HepG2 (cell line): ENCODE measurements around the gene NDRG2. TPM values are rescaled to one million over a fixed set of nuclear protein-coding genes. Genes with fewer than 3 reads are reported as not detected.

ENCODE experiments used
- ATAC-seq: fragments of 200-7000 bp; cut with Tn5 transposase; 3 replicates; pipeline ENCODE4 v1.9.1; 2020; ENCODE audit warnings: mild to moderate bottlenecking, moderate library complexity
- BruUV-seq: library from RNA; stranded (reverse); fragments of 400-500 nt; replicated peaks from 2 replicates; lab custom pipeline; 2021; lab: Mats Ljungman, UMichigan
- CTCF ChIA-PET: fragments of 300-600 bp; formaldehyde crosslinking; extraction: SDS; loops from one replicate; lab custom pipeline; 2021; ENCODE audit warnings: low total read pairs, inconsistent platforms, low intra/inter-chr PET ratio; lab: Yijun Ruan, JAX
- POLR2A ChIA-PET: fragments of 350-600 bp; sonication (Branson Sonifier 250); formaldehyde crosslinking; loops from one replicate; lab custom pipeline; 2020; ENCODE audit warnings: antibody characterized with exemption, inconsistent platforms; lab: Yijun Ruan, JAX
- DNase-seq: peaks from one replicate; pipeline ENCODE4 v3.0.0-alpha.2; 2015; ENCODE audit warnings: low spot score
- FAIRE-seq: peaks from 3 replicates; lab custom pipeline; 2011; peaks lifted over from hg19 to GRCh38; lab: Jason Lieb, UNC
- H2AFZ ChIP-seq: one replicate; pipeline ENCODE4 v1.6.1; 2011; ENCODE audit warnings: low read length, inconsistent platforms
- H3K27ac ChIP-seq: fragments of 300-600 bp; 3 replicates; pipeline ENCODE4 v1.8.0; 2011; ENCODE audit warnings: mixed run types, mild to moderate bottlenecking, mixed read lengths, low read length, inconsistent platforms; ENCODE audit not compliant: insufficient read depth; ENCODE audit errors: extremely low read length
- H3K27me3 ChIP-seq, 2 experiments: fragments of 200-600 bp in 1 of 2; 2 replicates in 1 of 2; 3 replicates in 1 of 2; pipeline versions ENCODE4 v1.6.0 to v1.8.0; 2011; ENCODE audit warnings: low read length in 2 of 2, mild to moderate bottlenecking in 2 of 2, moderate library complexity in 2 of 2, inconsistent platforms in 1 of 2; ENCODE audit not compliant: insufficient read depth in 2 of 2, control insufficient read depth in 1 of 2
- H3K36me3 ChIP-seq, 2 experiments: fragments of 200-600 bp in 1 of 2; replicated peaks in 1 of 2; 2 replicates in 1 of 2; 3 replicates in 1 of 2; pipeline versions ENCODE4 v1.5.1 to v1.8.0; 2011; ENCODE audit warnings: low read length in 2 of 2, inconsistent platforms in 1 of 2; ENCODE audit not compliant: insufficient read depth in 2 of 2, control insufficient read depth in 1 of 2
- H3K4me1 ChIP-seq: 2 replicates; pipeline ENCODE4 v1.5.1; 2012; ENCODE audit warnings: low read length, inconsistent platforms; ENCODE audit not compliant: insufficient read depth
- H3K4me2 ChIP-seq: 2 replicates; pipeline ENCODE4 v1.6.0; 2011; ENCODE audit warnings: low read depth, low read length, inconsistent platforms
- H3K4me3 ChIP-seq, 3 experiments: fragments of 200-600 bp in 1 of 3; sonication (generic), shearing (Covaris generic) in 1 of 3; replicated peaks in 1 of 3; 2 replicates each; pipeline ENCODE4 v1.5.1; 2011 to 2016; ENCODE audit warnings: low read length in 3 of 3, inconsistent platforms in 2 of 3, low read depth in 2 of 3, mild to moderate bottlenecking in 2 of 3, control low read depth in 1 of 3, mixed read lengths in 1 of 3; ENCODE audit not compliant: insufficient read depth in 1 of 3
- H3K79me2 ChIP-seq: one replicate; pipeline ENCODE4 v1.6.1; 2011; ENCODE audit warnings: low read length, inconsistent platforms; ENCODE audit not compliant: insufficient read depth
- H3K9ac ChIP-seq: 2 replicates; pipeline ENCODE4 v1.6.0; 2011; ENCODE audit warnings: mild to moderate bottlenecking, low read depth, low read length, inconsistent platforms; ENCODE audit not compliant: insufficient read depth
- H3K9me3 ChIP-seq: 2 replicates; pipeline ENCODE4 v1.5.1; 2012; ENCODE audit warnings: mild to moderate bottlenecking, low read length
- H4K20me1 ChIP-seq: 2 replicates; pipeline ENCODE4 v1.6.0; 2011; ENCODE audit warnings: inconsistent platforms, mild to moderate bottlenecking, low read length, moderate library complexity; ENCODE audit not compliant: insufficient read depth
- CEBPG ChIP-seq: IDR thresholded peaks from 2 replicates; pipeline ENCODE4 v1.6.1; 2016
- KMT2A ChIP-seq: sonication (generic); formaldehyde crosslinking; IDR thresholded peaks from 2 replicates; pipeline ENCODE4 v1.4.0; 2020; ENCODE audit warnings: missing genetic modification reagents
- MYC ChIP-seq: sonication (generic); formaldehyde crosslinking; IDR thresholded peaks from 2 replicates; pipeline ENCODE4 v1.9.0; 2021; ENCODE audit warnings: missing genetic modification reagents, borderline replicate concordance
- NFIC ChIP-seq: IDR thresholded peaks from 2 replicates; pipeline ENCODE4 v1.6.1; 2012; ENCODE audit warnings: mild to moderate bottlenecking, low read length, inconsistent platforms
- NFRKB ChIP-seq: fragments of 450-650 bp; IDR thresholded peaks from 2 replicates; pipeline ENCODE4 v1.6.1; 2017
- PATZ1 ChIP-seq: sonication (generic); formaldehyde crosslinking; IDR thresholded peaks from 2 replicates; pipeline ENCODE4 v1.4.0; 2020; ENCODE audit warnings: missing genetic modification reagents
- SAP130 ChIP-seq: IDR thresholded peaks from 2 replicates; pipeline ENCODE4 v1.6.1; 2016; ENCODE audit warnings: low read depth
- ZBTB20 ChIP-seq: sonication (generic); formaldehyde crosslinking; IDR thresholded peaks from 2 replicates; pipeline ENCODE4 v1.8.1; 2023; ENCODE audit warnings: missing genetic modification reagents, low read depth, mild to moderate bottlenecking, borderline replicate concordance
- ZBTB38 ChIP-seq: sonication (generic); formaldehyde crosslinking; IDR thresholded peaks from 2 replicates; pipeline ENCODE4 v1.5.1; 2020; ENCODE audit warnings: mild to moderate bottlenecking, missing genetic modification reagents
- ZNF709 ChIP-seq: sonication (generic); formaldehyde crosslinking; IDR thresholded peaks from 2 replicates; pipeline ENCODE4 v1.5.0; 2020; ENCODE audit warnings: mild to moderate bottlenecking, missing genetic modification reagents
- WGBS: methylation state at CpG from one replicate; pipeline ENCODE4 v1.1.6; 2017; ENCODE audit warnings: low lambda C conversion rate; 5-methylcytosine and 5-hydroxymethylcytosine counted together
- in situ Hi-C: cut with HindIII; loops from 2 replicates; pipeline ENCODE4 v1.10.0; 2017; ENCODE audit warnings: low pct_unique_long_range_greater_than_20kb; ENCODE audit not compliant: extremely low pct_ligation_motif_present
- intact Hi-C: fragments of 100-400 bp; cut with micrococcal nuclease; formaldehyde crosslinking; loops from one replicate; pipeline ENCODE4 v1.10.0; 2022; ENCODE audit not compliant: unreplicated experiment
- polyA plus RNA-seq, 8 experiments: library from polyadenylated mRNA; depleted of rRNA in 3 of 8; stranded (reverse) in 7 of 8; unstranded in 1 of 8; fragments of >200 nt; fragmentation: Illumina TruSeq in 4 of 8; extraction: Trizol in 4 of 8; gene quantifications; 2 replicates each; pipeline versions ENCODE4 v1.2.1 to v1.2.3, GENCODE V29; 2011 to 2016; ENCODE audit warnings: low read depth in 4 of 8, missing spikeins in 1 of 8, mixed read lengths in 1 of 8; ENCODE audit not compliant: insufficient read depth in 1 of 8
- total RNA-seq, 5 experiments: library from RNA; depleted of rRNA; stranded (reverse); fragments of >200 nt; fragmentation: Illumina TruSeq; extraction: Trizol; gene quantifications; 2 replicates each; pipeline ENCODE4 v1.2.3, GENCODE V29; 2016; ENCODE audit warnings: low read depth in 1 of 5
- TF ChIP-seq, protein P1 (sequence below): sonication (generic); formaldehyde crosslinking; IDR thresholded peaks from 2 replicates; pipeline ENCODE4 v1.4.0; 2020; ENCODE audit warnings: missing genetic modification reagents, borderline replicate concordance
- TF ChIP-seq, protein P2 (sequence below): sonication (generic); formaldehyde crosslinking; IDR thresholded peaks from 2 replicates; pipeline ENCODE4 v1.4.0; 2020; ENCODE audit warnings: missing genetic modification reagents; ENCODE audit errors: not compliant biosample characterization
- TF ChIP-seq, protein P3 (sequence below): sonication (generic); formaldehyde crosslinking; IDR thresholded peaks from 2 replicates; pipeline ENCODE4 v1.8.0; 2022; ENCODE audit warnings: missing genetic modification reagents, mild to moderate bottlenecking, moderate library complexity, borderline replicate concordance
- TF ChIP-seq, protein P4 (sequence below): sonication (generic); formaldehyde crosslinking; conservative IDR thresholded peaks from 2 replicates; pipeline ENCODE4 v1.5.0; 2020; ENCODE audit warnings: missing genetic modification reagents

Gene NDRG2
- total and polyA plus RNA-seq, 2 of the 13 experiments (the other 11 are each of a cell fraction or from before 2014, with no cell fraction given) = 27.2 to 189 TPM

DNA sequence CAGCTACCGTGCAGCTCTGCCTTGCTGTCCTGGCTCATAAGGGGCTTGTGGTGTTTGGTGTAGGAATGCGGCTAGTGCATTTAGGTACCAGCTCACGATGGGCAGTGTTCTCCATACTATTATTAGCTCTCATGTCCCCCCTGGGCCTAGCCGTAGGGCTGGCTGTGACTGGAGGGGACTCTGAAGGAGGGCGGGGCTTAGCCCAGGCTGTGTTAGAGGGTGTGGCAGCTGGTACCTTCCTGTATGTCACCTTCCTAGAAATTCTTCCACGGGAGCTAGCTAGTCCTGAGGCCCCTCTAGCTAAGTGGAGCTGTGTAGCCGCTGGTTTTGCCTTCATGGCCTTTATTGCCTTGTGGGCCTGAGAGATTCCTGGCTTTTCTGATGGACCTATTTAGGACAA lies 23.6 kb downstream of the NDRG2 start:
- 0 out of 5 replicates have a peak, but pooled peaks cover 0 to 3% of the 10 kb centered on the region in 2 experiments for H3K27me3 ChIP-seq
- ChIA-PET CTCF (no interaction called here), POLR2A (no interaction called here)
- BruUV-seq = no TSS peak
- H4K20me1 ChIP-seq = no peaks in the 10 kb centered on the region
- peaks cover 24% of the 10 kb centered on the region for H3K4me1 ChIP-seq
- FAIRE-seq = no peak
- no peaks in the 10 kb centered on the region for H3K9me3 ChIP-seq
- H2AFZ ChIP-seq = no peak overlapping the region
- TF ChIP-seq, protein P1, sequence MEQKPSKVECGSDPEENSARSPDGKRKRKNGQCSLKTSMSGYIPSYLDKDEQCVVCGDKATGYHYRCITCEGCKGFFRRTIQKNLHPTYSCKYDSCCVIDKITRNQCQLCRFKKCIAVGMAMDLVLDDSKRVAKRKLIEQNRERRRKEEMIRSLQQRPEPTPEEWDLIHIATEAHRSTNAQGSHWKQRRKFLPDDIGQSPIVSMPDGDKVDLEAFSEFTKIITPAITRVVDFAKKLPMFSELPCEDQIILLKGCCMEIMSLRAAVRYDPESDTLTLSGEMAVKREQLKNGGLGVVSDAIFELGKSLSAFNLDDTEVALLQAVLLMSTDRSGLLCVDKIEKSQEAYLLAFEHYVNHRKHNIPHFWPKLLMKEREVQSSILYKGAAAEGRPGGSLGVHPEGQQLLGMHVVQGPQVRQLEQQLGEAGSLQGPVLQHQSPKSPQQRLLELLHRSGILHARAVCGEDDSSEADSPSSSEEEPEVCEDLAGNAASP (CRISPR knock-in tag) = no peak
- TF ChIP-seq ZBTB38 (CRISPR knock-in tag) (no peak), KMT2A (no peak), ZNF709 (CRISPR knock-in tag) (no peak), CEBPG (no peak), NFRKB (no peak), PATZ1 (no peak), MYC (CRISPR knock-in tag) (no peak), SAP130 (no peak), NFIC (no peak), ZBTB20 (CRISPR knock-in tag) (no peak)
- TF ChIP-seq, protein P2, sequence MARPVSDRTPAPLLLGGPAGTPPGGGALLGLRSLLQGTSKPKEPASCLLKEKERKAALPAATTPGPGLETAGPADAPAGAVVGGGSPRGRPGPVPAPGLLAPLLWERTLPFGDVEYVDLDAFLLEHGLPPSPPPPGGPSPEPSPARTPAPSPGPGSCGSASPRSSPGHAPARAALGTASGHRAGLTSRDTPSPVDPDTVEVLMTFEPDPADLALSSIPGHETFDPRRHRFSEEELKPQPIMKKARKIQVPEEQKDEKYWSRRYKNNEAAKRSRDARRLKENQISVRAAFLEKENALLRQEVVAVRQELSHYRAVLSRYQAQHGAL = no peak
- TF ChIP-seq, protein P3, sequence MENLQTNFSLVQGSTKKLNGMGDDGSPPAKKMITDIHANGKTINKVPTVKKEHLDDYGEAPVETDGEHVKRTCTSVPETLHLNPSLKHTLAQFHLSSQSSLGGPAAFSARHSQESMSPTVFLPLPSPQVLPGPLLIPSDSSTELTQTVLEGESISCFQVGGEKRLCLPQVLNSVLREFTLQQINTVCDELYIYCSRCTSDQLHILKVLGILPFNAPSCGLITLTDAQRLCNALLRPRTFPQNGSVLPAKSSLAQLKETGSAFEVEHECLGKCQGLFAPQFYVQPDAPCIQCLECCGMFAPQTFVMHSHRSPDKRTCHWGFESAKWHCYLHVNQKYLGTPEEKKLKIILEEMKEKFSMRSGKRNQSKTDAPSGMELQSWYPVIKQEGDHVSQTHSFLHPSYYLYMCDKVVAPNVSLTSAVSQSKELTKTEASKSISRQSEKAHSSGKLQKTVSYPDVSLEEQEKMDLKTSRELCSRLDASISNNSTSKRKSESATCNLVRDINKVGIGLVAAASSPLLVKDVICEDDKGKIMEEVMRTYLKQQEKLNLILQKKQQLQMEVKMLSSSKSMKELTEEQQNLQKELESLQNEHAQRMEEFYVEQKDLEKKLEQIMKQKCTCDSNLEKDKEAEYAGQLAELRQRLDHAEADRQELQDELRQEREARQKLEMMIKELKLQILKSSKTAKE (CRISPR knock-in tag) = no peak
- TF ChIP-seq, protein P4, sequence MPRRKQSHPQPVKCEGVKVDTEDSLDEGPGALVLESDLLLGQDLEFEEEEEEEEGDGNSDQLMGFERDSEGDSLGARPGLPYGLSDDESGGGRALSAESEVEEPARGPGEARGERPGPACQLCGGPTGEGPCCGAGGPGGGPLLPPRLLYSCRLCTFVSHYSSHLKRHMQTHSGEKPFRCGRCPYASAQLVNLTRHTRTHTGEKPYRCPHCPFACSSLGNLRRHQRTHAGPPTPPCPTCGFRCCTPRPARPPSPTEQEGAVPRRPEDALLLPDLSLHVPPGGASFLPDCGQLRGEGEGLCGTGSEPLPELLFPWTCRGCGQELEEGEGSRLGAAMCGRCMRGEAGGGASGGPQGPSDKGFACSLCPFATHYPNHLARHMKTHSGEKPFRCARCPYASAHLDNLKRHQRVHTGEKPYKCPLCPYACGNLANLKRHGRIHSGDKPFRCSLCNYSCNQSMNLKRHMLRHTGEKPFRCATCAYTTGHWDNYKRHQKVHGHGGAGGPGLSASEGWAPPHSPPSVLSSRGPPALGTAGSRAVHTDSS = no peak
- in situ Hi-C loops (no loop called here), intact Hi-C loops (no loop called here)
- no peaks in the 10 kb centered on the region for H3K79me2 ChIP-seq
- H3K4me2 ChIP-seq = no peak overlapping the region
- DNase-seq = no peak
- H3K36me3 ChIP-seq = peaks cover 3 to 5% of the 10 kb centered on the region in 2 experiments; a peak in 4 of 5 replicates
- no peak overlapping the region for H3K4me3 ChIP-seq
- 47% methylated on average over 7 of the region's 7 CpGs for WGBS
- no peak overlapping the region for H3K9ac ChIP-seq
- no peak overlapping the region for H3K27ac ChIP-seq
- no peak; the same call in 2 of the 3 replicates for ATAC-seq
